HG03108 (cell line): ENCODE measurements around the gene MAGT1.
"Not testable (repeated sequence)": the region's sequence is repeated elsewhere in the genome, so short reads cannot be mapped to it uniquely, and the experiment has no call there.

ENCODE experiments used
- ATAC-seq: cut with Tn5 transposase; IDR thresholded peaks from one replicate; pipeline ENCODE4 v1.9.1; 2021; ENCODE audit warnings: moderate library complexity; ENCODE audit not compliant: unreplicated experiment

Gene MAGT1

DNA sequence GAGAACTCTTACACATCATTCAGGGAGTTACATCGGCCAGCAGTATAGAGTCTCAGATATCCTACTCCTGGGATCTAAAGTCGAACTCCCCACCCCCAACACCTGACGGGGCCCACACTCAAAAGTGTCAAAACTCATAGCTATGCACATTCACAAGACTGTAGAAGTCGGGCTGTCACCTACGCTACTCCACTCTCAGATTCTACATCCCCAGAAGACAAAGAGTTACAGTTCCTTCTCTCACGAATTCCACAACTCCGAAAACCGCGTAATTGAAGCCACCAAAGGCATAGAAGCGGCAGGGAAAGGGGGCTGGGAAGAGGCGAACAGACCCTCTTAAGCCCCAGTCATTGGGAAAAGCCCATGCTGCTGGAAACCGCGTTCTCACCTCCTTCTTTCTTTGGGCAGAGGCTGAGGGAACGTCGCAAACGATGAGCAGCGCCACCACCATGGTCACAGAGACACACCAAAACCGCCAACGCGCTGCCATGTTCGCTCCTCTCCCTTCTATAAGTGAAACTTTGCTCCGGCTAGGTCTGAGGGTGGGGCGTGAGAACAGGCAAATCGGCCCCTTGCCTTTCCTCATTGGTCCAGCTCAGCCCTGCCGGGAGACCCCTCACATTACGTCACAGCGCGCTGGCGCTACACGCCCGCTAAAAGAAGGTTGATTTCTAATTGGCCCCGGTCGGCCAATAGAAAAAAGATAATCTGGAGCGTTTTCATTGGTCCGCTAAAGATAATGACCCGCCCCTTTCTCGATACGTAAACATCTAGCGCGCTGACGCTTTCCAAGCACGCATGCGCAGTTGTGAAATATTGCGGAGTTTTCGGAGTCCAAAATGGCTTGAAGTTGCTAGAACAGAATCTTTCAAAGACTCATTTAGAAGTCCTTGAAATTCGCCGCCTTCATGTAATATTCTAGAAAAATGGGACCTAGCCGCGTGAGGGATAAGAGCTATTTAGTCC is at the start of gene MAGT1:
Gene MAGT1 (minus strand): TSS at position 515 of the 966 bp plus-strand sequence. CDS start 25 bp downstream, at position 490.
- ATAC-seq: peak; percentile 92

DNA sequence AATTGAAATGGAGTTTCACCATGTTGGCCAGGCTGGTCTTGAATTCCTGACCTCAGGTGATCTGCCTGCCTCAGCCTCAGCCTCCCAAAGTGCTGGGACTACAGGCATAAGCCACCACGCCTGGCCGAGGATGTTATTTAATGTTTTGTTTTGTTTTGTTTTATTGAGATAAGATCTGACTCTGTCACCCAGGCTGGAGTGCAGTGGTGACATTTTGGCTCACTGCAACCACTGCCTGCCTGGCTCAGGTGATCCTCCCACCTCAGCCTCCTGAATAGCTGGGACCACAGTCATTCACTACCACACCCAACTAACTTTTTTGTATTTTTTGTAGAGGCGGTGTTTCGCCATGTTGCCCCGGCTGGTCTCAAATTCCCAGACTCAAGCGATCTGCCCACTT is 49.8 kb upstream of the MAGT1 start:
- ATAC-seq: not testable (repeated sequence)

DNA sequence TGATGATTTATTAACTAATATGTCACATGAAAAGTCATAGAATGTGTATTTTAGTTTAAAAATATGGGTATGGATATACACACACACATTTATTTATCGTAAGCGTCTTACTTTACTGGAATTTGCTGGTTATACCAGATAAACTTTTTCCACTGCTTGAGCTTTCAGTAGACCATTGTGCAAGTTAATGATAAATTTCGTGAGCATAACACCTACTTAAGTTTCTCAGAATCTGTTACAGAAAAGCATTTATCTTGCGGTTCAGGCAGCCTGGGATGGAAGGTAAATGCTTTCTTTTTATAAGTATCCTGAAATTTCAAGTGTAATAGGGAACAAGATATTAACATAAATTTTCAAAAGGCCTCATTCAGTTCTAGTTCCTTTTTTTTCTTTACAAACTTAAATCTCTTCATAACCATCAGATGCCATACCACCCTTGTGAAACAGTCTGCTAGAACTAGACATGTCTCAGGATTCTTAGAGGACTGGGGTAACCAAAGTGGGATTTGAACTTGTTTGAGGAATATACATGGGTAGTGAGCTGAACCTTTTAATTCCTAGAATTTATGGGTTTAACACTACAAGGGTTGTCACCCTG is 42.9 kb upstream of the MAGT1 start:
- no peak for ATAC-seq

DNA sequence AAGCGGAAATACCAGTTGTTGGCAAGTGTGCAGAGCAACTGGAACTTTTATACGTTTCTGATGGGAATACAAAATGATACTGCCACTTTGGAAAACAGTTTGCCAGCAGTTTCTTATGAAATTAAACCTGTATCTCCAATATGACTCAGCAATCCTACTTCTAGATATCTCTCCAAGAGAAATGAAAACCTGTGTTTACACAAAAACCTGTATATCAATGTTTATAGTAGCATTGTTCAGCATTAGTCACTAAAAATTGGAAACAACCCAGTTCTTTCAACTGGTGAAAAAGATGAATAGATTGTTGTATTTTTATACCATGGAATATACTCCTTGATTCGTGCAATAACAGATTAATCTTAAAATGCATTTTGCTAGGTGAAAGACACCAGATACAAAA is 42.1 kb upstream of the MAGT1 start:
- ATAC-seq: no peak

- ATAC-seq: no peak
Observed at GRCh38 chrX:77936299-77936698, 41.1 kb upstream of the MAGT1 start.

- ATAC-seq: no peak
Observed at GRCh38 chrX:77935886-77936285, 40.7 kb upstream of the MAGT1 start.

DNA sequence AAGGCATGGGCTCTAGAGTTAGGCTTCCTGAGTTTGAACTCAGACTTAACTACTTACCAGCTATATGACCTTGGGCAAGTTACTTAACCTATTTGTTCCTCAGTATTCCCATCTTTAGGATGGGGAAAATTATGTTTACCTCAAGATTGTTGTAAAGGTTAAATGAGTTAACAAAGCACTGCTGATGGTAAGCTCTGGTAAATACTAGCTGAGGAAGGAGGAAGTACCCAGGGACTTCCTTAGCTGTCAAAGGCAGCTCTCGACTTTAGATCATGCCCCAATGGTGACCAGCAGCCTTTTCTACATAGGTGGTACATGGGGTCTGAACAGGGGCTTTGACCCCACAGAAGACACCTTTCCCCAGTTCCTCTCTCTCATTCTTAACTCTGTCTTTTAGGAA is 35.3 kb upstream of the MAGT1 start:
- ATAC-seq: no peak

GRCh38 chrX:77925764-77926163 is 30.5 kb upstream of the MAGT1 start:
- ATAC-seq: no peak

DNA sequence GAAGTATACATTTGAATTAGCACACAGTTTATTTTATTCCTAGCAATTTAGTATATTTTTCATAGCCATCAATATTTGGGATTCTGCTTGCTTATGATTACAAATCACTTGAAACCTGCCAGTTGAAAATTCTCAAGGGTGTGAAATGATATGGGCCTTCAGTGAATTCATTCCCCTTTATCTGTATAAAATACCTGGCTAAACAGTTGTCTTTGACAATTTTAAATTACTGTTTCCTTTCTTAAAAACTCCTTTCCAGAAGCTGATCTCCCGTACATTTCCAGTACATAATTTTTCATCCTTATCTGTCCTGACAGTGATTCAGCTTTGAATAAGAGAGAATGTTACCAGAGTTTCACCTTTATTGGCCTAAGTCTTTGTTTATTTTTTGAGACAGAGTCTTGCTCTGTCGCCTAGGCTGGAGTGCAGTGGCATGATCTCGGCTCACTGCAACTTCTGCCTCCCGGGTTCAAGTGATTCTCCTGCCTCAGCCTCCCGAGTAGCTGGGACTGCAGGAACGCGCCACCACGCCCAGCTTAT is 29.2 kb upstream of the MAGT1 start:
- no peak for ATAC-seq

DNA sequence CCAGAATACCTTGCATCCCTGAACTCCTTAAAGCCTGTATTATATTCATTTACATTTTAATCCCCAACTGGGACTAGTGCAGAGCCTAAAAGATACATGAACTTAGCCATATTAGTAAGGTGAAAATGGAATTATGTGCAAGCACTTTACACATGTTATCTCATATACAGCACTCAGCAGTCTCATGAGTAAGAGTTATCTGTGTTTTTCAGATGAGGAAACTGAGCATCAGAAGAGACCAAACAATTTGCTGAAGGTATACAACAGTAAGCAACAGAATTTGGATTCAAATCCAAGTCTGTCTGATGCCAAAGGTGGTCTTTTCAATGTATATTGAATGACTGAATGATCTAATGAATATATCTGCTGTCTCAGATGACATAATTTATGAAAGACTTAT is 27.6 kb upstream of the MAGT1 start:
- ATAC-seq: no peak

- not testable (repeated sequence) for ATAC-seq
Observed at GRCh38 chrX:77919370-77919769, 24.1 kb upstream of the MAGT1 start.

DNA sequence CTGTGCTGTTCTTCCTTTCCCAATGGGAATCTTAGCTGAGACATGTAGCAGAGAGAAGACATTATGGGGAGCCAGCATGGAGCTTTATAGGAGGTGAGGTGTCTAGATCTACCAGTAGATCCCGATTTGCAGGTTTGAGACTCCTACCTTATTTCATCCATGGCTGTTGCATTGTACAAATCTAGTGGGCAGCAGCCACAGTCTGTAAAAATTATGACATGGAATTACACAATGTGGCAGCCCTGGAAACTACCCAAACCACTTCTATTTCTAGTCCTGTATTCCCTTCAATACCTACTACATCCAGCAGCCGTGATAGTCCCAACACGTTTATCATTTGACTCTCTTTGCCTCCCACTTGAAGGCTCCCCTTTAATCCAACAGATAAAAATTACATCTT is 23.3 kb upstream of the MAGT1 start:
- no peak for ATAC-seq

DNA sequence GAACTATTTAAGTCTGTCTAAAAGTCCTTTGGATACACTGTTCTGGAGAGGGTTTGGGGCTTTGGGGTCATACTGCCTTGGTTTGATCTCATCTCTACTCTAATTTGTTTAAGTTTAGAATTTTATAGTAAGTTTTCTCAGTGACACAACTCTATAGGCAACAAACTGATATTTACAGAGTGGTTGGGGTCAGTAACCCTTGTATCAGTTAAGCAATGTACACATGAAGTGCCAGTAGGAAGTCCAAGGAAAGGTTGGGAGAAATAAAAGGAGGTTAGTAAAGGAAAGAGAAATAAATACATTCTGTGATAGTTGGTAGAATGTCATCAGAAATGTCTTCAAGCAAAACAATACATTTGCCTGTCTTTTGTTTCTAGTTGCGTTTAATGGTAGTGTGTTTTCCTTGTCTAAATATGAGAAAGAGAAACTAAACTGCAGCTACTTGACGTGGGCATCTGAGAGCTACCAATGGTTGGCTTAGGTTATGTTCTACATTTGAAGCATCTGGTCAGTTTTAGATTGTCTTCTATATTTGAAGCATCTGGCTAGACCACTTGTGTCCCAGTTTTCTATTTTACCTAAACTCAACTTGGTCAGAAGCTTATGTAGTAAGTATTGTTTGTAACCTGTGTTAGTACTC is 22.2 kb upstream of the MAGT1 start:
- peak; percentile 51 for ATAC-seq

- ATAC-seq: peak; percentile 91
Observed at GRCh38 chrX:77910108-77910840, 15.0 kb upstream of the MAGT1 start, which contains the start of gene ATP7A. Gene ATP7A, plus strand, starts transcription at chrX:77910693. Its CDS starts 60,949 bp downstream, at chrX:77971642.

DNA sequence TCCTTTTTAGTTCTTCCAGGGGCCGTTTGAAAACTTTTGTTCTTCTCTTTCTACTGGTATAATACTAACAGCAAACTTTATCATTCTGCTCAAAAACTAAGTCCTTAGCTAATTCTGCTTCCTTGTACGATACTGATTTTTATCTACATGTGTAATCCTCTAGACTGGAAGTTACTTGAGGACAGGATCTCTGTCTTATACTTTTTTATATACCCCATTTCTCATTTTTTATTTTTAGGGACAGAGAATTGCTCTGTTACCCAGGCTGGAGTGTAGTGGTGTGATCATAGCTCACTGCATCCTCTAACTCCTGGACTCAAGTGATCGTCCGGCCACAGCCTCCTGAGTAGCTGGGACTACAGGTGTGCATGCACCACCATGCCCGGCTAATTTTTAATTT is 6.3 kb upstream of the MAGT1 start:
- ATAC-seq: no peak

DNA sequence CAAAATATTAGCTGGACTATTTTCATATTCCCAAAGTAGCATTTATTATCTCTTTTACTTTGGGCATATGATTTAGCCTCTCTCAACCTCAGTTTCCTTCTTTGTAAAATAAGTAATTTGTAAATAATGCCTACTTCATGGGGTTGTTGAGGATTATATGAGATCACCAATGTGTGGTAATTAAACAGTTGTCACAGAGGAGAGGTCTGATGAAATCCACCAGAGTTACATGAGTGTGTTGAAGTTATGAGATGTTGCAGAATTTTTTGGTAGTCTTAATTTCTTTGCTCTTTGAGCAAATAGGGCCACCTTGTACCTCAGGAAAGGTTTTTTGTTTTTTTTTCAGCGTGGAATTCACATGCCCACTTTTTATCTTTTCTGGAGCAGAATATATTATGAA is 5.5 kb upstream of the MAGT1 start:
- no peak for ATAC-seq

DNA sequence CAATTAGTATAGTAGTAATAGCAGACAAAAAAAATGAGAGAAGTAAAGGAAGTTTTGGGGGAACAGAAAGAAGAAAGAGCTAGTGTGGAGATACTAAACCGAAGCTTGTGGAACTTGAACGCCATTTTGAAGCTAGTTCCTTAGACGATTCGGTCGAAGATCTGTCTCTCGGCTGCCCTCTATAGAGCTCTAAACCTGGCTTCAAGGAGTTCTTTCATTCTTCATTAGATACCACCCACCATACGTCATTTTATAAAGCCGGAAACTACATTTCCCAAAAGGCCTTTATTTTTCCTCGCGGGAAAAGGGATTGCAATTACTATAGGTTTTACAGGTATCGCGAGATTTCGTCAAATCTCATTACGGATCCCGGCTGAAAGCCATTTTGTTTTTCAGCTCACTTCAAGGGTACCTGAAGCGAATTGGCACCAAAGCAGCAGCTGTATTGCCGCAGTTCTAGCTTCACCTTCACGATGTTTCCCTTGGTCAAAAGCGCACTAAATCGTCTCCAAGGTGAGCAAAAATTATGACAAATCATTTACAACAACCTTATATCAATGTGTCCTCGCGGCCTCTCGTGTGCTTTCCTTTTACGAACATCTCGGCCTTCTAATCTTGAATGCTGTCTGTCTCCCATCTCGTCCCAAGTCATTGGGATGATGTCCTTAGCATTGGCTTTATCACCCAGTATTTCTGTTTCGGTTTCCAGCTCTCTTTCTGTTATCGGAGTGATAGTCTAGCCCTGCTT is 4.0 kb upstream of the MAGT1 start, which contains the start of gene COX7B:
Gene COX7B (plus strand): TSS at position 388 of the 748 bp plus-strand sequence. CDS start 86 bp downstream, at position 474.
- peak; percentile 53 for ATAC-seq

DNA sequence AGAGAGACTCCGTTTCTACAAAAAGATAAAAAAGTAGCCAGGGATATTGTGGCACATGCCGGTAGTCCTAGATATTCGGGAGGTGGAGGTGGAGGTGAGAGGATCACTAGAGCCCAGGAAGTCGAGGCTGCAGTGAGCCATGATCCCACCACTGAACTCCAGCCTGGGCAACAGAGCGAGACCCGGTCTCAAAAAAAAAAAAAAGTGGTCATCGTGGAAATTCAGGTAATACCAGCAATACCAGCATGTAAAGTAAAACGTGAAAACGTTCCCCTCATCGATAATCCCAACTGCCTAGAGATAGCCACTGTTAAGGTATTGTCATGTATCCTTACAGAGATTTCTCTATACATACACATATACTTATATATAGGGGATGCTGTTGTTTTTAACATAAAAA is 1.5 kb downstream of the MAGT1 start:
- no peak for ATAC-seq

DNA sequence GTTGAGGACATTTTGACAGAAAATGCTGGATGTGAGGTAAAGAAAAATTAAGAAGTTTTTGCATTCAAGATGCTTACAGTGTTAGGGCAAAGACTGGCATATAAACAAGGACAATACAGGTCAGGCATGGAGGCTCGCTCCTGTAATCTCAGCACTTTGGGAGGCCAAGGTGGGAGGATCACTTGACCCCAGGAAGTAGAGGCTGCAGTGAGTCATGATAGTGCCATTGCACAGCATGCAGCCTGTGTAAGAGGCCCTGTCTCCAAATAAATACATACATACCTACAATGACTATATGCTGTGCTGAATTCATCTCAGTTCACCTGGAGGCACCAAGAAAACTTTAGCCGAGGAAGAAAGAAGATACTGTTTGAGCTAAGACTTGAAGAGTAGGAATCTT is 2.3 kb downstream of the MAGT1 start:
- no peak for ATAC-seq

DNA sequence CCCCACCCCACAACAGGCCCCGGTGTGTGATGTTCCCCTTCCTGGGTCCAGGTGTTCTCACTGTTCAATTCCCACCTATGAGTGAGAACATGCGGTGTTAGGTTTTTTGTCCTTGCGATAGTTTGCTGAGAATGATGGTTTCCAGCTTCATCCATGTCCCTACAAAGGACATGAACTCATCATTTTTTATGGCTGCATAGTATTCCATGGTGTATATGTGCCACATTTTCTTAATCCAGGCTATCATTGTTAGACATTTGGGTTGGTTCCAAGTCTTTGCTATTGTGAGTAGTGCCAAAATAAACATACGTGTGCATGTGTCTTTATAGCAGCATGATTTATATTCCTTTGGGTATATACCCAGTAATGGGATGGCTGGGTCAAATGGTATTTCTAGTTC is 13.8 kb downstream of the MAGT1 start:
- ATAC-seq: not testable (repeated sequence)
